GM12874 (cell line): Measurements from ENCODE around the gene POLD1.

Experiments
- CTCF ChIP-seq: IDR thresholded peaks from 2 replicates; pipeline ENCODE4 v1.5.1; 2011; ENCODE audit warnings: low read depth, mild to moderate bottlenecking, control low read depth, low read length, moderate library complexity; ENCODE audit not compliant: insufficient read depth

The POLD1 gene

GRCh38 chr19:50414864-50415660 is 30.9 kb downstream of the POLD1 start:
- peak; percentile 97 for TF ChIP-seq CTCF

- no peak for TF ChIP-seq CTCF
Measured at GRCh38 chr19:50415661-50416033, 31.5 kb downstream of the POLD1 start.

- TF ChIP-seq CTCF = no peak
Measured at GRCh38 chr19:50416034-50416977, 32.2 kb downstream of the POLD1 start.

- TF ChIP-seq CTCF = no peak
Measured at GRCh38 chr19:50417111-50418081, 33.2 kb downstream of the POLD1 start.

GRCh38 chr19:50418176-50419021 is 34.3 kb downstream of the POLD1 start, which contains the start of gene SPIB:
Gene SPIB, plus strand, starts transcription at chr19:50418938. Its CDS starts 25 bp downstream, at chr19:50418963.
- TF ChIP-seq CTCF = no peak

GRCh38 chr19:50419022-50419579 is 35.0 kb downstream of the POLD1 start:
- no peak for TF ChIP-seq CTCF
